ENCODE measurements around the gene SSBP3. TPM values are rescaled to one million over a fixed set of nuclear protein-coding genes. Genes with fewer than 3 reads are reported as not detected.

The SSBP3 gene
- total and polyA plus RNA-seq, 9 of the 15 experiments (the other 6 are each of a cell fraction or from before 2014, with no cell fraction given) = 8.7 to 108 (median 33.8) TPM

GRCh38 chr1:54404939-54405897 lies 976 bp downstream of the SSBP3 start (continued):
- TF ChIP-seq RBM14 (IDR thresholded peaks at IDR 0.05; ENCODE audit: borderline replicate concordance, insufficient read depth, low read depth, low read length) (0 out of 2 replicates have a peak, but pooled peaks have one; percentile 68), MAZ (CRISPR knock-in tag; conservative IDR thresholded peaks at IDR 0.05 in 1 of 2, IDR thresholded peaks at IDR 0.05 in 1 of 2) (peak in 1 of 2 experiments; percentile 64; a peak in 1 of 4 replicates), MBD2 (IDR thresholded peaks at IDR 0.05; ENCODE audit: borderline replicate concordance, low read depth) (no peak), MTA3 (IDR thresholded peaks at IDR 0.05; ENCODE audit: borderline replicate concordance) (peak; percentile 54; the same call in 1 of the 2 replicates), HBP1 (CRISPR knock-in tag; IDR thresholded peaks at IDR 0.05) (no peak), PRPF4 (IDR thresholded peaks at IDR 0.05; ENCODE audit: insufficient read depth, low read depth, low read length, poor library complexity, severe bottlenecking) (no peak), ZNF740 (CRISPR knock-in tag; IDR thresholded peaks at IDR 0.05) (no peak; the same call in 1 of the 2 replicates), ZNF740 (tag; IDR thresholded peaks at IDR 0.05) (0 out of 4 replicates have a peak, but pooled peaks of 1 of the 2 experiments have one; percentile 9), CCNT2 (IDR thresholded peaks at IDR 0.05; ENCODE audit: borderline replicate concordance, extremely low read depth, insufficient read length, low read depth, low read length) (peak; percentile 55), CHD4 (IDR thresholded peaks at IDR 0.05; ENCODE audit: insufficient read depth, insufficient replicate concordance, low read depth, low read length, poor library complexity, severe bottlenecking) (no peak), L3MBTL2 (IDR thresholded peaks at IDR 0.05) (peak; percentile 48), ZZZ3 (IDR thresholded peaks at IDR 0.05) (no peak), POLR2G (IDR thresholded peaks at IDR 0.05; ENCODE audit: low read depth, low read length) (peak; percentile 55)
- TF ChIP-seq, protein P1, sequence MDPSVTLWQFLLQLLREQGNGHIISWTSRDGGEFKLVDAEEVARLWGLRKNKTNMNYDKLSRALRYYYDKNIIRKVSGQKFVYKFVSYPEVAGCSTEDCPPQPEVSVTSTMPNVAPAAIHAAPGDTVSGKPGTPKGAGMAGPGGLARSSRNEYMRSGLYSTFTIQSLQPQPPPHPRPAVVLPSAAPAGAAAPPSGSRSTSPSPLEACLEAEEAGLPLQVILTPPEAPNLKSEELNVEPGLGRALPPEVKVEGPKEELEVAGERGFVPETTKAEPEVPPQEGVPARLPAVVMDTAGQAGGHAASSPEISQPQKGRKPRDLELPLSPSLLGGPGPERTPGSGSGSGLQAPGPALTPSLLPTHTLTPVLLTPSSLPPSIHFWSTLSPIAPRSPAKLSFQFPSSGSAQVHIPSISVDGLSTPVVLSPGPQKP (CRISPR knock-in tag; IDR thresholded peaks at IDR 0.05) = no peak
- TF ChIP-seq, protein P2, sequence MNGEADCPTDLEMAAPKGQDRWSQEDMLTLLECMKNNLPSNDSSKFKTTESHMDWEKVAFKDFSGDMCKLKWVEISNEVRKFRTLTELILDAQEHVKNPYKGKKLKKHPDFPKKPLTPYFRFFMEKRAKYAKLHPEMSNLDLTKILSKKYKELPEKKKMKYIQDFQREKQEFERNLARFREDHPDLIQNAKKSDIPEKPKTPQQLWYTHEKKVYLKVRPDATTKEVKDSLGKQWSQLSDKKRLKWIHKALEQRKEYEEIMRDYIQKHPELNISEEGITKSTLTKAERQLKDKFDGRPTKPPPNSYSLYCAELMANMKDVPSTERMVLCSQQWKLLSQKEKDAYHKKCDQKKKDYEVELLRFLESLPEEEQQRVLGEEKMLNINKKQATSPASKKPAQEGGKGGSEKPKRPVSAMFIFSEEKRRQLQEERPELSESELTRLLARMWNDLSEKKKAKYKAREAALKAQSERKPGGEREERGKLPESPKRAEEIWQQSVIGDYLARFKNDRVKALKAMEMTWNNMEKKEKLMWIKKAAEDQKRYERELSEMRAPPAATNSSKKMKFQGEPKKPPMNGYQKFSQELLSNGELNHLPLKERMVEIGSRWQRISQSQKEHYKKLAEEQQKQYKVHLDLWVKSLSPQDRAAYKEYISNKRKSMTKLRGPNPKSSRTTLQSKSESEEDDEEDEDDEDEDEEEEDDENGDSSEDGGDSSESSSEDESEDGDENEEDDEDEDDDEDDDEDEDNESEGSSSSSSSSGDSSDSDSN (IDR thresholded peaks at IDR 0.05; ENCODE audit: borderline replicate concordance in 1 of 2, low read depth in 2 of 2, low read length in 2 of 2) = peak in 1 of 2 experiments; percentile 19; a peak in 1 of 4 replicates
